SU-DHL-6 (cell line): ENCODE data around the gene PTPRS.

ENCODE experiments used
- H2AFZ ChIP-seq: fragments of 200-600 bp; sonication (generic); 2 replicates; pipeline ENCODE4 v1.6.1; 2014; ENCODE audit warnings: low read depth, mild to moderate bottlenecking, moderate library complexity, mixed read lengths, antibody characterized with exemption, low read length; ENCODE audit not compliant: severe bottlenecking
- H3F3A ChIP-seq: fragments of 200-600 bp; shearing (Covaris generic); 2 replicates; pipeline ENCODE4 v1.6.0; 2016; ENCODE audit warnings: antibody characterized with exemption, mild to moderate bottlenecking; ENCODE audit not compliant: insufficient read depth
- H3K27ac ChIP-seq: fragments of 200-600 bp; sonication (generic); 2 replicates; pipeline ENCODE4 v1.5.1; 2016; ENCODE audit warnings: low read depth, mild to moderate bottlenecking, low read length, moderate library complexity, mixed read lengths
- H3K27me3 ChIP-seq: fragments of 200-600 bp; sonication (generic), shearing (Covaris generic); 2 replicates; pipeline ENCODE4 v1.6.0; 2014; ENCODE audit warnings: mild to moderate bottlenecking, low read length
- H3K36me3 ChIP-seq: fragments of 200-600 bp; sonication (generic); 2 replicates; pipeline ENCODE4 v1.6.1; 2014; ENCODE audit warnings: mild to moderate bottlenecking, low read length, mixed read lengths
- H3K4me2 ChIP-seq: fragments of 300-600, 200-600 bp; shearing (Covaris generic), sonication (generic); 2 replicates; pipeline ENCODE4 v1.6.0; 2014; ENCODE audit warnings: low read length, low read depth, mild to moderate bottlenecking; ENCODE audit not compliant: poor library complexity, severe bottlenecking
- H3K4me3 ChIP-seq: fragments of 200-600 bp; sonication (generic); 2 replicates; pipeline ENCODE4 v1.5.1; 2014; ENCODE audit warnings: antibody characterized with exemption, low read length, mild to moderate bottlenecking, mixed read lengths; ENCODE audit not compliant: insufficient read depth, poor library complexity, severe bottlenecking
- H3K79me2 ChIP-seq: fragments of 200-600 bp; sonication (generic); 2 replicates; pipeline ENCODE4 v1.6.1; 2014; ENCODE audit warnings: mild to moderate bottlenecking, low read length, moderate library complexity; ENCODE audit not compliant: insufficient read depth
- H3K9ac ChIP-seq: fragments of 200-600 bp; sonication (generic); 2 replicates; pipeline ENCODE4 v1.7.0; 2014; ENCODE audit warnings: mild to moderate bottlenecking, low read length
- H3K9me2 ChIP-seq: fragments of 200-600 bp; sonication (generic); replicated peaks from 2 replicates; pipeline ENCODE4 v1.6.1; 2014; ENCODE audit warnings: low read length; ENCODE audit not compliant: insufficient read depth
- H3K9me3 ChIP-seq: fragments of 200-600 bp; sonication (generic); 2 replicates; pipeline ENCODE4 v1.6.1; 2014; ENCODE audit warnings: low read length, mixed read lengths; ENCODE audit not compliant: insufficient read depth
- H4K20me1 ChIP-seq: fragments of 200-600 bp; sonication (generic); 2 replicates; pipeline ENCODE4 v1.6.1; 2014; ENCODE audit warnings: low read depth, mild to moderate bottlenecking, antibody characterized with exemption, low read length, moderate library complexity, mixed read lengths
- EZH2phosphoT487 ChIP-seq: fragments of 200-600 bp; sonication (generic), shearing (Covaris generic); conservative IDR thresholded peaks from 2 replicates; pipeline ENCODE4 v1.6.1; 2018; ENCODE audit warnings: mild to moderate bottlenecking, antibody characterized with exemption, low read length, moderate library complexity, mixed read lengths
- TF ChIP-seq, protein P1 (sequence below): fragments of 200-600 bp; sonication (generic); IDR thresholded peaks from one replicate; pipeline ENCODE4 v1.5.1; 2017; ENCODE audit warnings: antibody characterized with exemption, mild to moderate bottlenecking, low read length, moderate library complexity; ENCODE audit not compliant: insufficient read depth, poor library complexity, severe bottlenecking

The PTPRS gene

DNA sequence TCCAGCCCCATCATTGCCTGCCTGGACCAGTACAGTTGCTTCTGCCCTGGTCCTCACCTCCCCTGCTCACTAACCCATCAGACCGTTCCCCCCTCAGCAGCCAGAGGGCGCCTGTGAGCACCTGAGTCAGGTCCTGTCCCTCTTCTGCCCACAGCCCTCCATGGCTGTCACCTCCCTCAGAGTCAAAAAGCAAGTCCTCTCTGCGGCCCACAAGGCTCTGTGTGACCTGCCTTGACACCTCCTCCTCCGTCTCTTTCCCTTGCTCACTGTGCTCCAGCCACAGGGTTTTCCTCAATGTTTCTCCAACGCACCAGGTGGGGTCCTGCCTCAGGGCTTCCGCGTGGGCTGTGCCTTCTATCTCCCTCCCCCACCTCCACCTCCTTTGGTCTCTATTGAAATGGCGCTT is 29.4 kb upstream of the PTPRS start:
- H3K79me2 ChIP-seq, result no peaks in the 10 kb centered on the region
- TF ChIP-seq EZH2phosphoT487, result no peak
- TF ChIP-seq, protein P1, sequence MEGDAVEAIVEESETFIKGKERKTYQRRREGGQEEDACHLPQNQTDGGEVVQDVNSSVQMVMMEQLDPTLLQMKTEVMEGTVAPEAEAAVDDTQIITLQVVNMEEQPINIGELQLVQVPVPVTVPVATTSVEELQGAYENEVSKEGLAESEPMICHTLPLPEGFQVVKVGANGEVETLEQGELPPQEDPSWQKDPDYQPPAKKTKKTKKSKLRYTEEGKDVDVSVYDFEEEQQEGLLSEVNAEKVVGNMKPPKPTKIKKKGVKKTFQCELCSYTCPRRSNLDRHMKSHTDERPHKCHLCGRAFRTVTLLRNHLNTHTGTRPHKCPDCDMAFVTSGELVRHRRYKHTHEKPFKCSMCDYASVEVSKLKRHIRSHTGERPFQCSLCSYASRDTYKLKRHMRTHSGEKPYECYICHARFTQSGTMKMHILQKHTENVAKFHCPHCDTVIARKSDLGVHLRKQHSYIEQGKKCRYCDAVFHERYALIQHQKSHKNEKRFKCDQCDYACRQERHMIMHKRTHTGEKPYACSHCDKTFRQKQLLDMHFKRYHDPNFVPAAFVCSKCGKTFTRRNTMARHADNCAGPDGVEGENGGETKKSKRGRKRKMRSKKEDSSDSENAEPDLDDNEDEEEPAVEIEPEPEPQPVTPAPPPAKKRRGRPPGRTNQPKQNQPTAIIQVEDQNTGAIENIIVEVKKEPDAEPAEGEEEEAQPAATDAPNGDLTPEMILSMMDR, result peak; percentile 49
- no peak overlapping the region for H2AFZ ChIP-seq
- H3K27ac ChIP-seq, result no peak overlapping the region
- no peak overlapping the region for H3K9ac ChIP-seq
- no peaks in the 10 kb centered on the region for H3K9me2 ChIP-seq
- no peaks in the 10 kb centered on the region for H4K20me1 ChIP-seq
- H3F3A ChIP-seq, result no peaks in the 10 kb centered on the region
- H3K9me3 ChIP-seq, result no peaks in the 10 kb centered on the region
- H3K4me2 ChIP-seq, result no peak overlapping the region
- H3K36me3 ChIP-seq, result no peaks in the 10 kb centered on the region
- H3K4me3 ChIP-seq, result no peak overlapping the region
- H3K27me3 ChIP-seq, result no peaks in the 10 kb centered on the region

DNA sequence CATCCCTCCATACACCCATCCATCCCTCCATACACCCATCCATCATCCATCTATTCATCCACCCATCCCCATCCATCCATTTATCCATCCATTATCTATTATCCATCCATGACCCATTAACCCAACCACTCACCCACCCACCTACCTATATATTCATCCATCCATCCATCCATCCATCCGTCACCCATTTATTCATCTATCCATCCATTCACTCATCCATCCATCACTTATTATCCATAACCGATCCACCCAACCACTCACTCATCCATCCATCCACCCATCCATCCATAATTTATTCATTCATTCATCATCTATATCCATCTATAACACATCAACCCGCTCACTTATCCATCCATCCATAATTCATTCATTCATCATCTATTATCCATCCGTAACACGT is 28.7 kb upstream of the PTPRS start:
- H3K36me3 ChIP-seq, result no peaks in the 10 kb centered on the region
- no peaks in the 10 kb centered on the region for H3K79me2 ChIP-seq
- H2AFZ ChIP-seq, result no peak overlapping the region
- no peak overlapping the region for H3K4me3 ChIP-seq
- TF ChIP-seq, protein P1, result no peak
- no peak for TF ChIP-seq EZH2phosphoT487
- no peaks in the 10 kb centered on the region for H3K9me2 ChIP-seq
- no peak overlapping the region for H3K9ac ChIP-seq
- H3K4me2 ChIP-seq, result no peak overlapping the region
- H4K20me1 ChIP-seq, result no peaks in the 10 kb centered on the region
- no peaks in the 10 kb centered on the region for H3K9me3 ChIP-seq
- no peaks in the 10 kb centered on the region for H3K27me3 ChIP-seq
- H3F3A ChIP-seq, result no peaks in the 10 kb centered on the region
- H3K27ac ChIP-seq, result no peak overlapping the region

DNA sequence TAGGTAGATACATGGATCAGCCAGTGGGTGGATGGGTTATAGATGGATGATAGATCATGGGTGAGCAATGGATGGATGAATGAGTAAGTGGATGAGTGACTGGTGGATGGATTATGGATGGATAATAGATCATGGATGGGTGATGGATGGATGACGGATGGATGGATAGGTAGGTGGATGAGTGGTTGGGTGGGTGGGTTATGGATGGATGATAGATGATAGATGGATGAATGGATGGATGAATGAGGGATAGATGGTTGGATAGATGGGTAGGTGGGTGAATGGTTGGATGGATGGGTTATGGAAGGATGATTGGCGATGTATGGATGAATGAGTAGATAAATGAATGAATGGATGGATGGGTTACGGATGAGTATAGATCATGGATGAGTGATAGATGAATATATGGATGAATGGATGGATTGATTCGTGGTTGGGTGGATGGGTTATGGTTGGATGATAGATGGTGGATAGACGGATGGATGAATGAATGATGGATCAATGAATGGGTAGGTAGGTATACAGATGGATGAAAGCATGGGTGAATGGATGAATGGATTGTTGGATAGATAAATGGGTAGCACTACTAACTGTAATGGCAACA is 27.0 kb upstream of the PTPRS start:
- Histone ChIP-seq H3K4me2 (no peak overlapping the region), H3F3A (no peaks in the 10 kb centered on the region), H3K9me3 (no peaks in the 10 kb centered on the region), H3K36me3 (no peaks in the 10 kb centered on the region), H3K79me2 (no peaks in the 10 kb centered on the region), H2AFZ (no peak overlapping the region), H3K9me2 (no peaks in the 10 kb centered on the region), H4K20me1 (no peaks in the 10 kb centered on the region), H3K4me3 (no peak overlapping the region), H3K27me3 (no peaks in the 10 kb centered on the region), H3K27ac (no peak overlapping the region), H3K9ac (no peak overlapping the region)
- no peak for TF ChIP-seq EZH2phosphoT487
- TF ChIP-seq, protein P1, result no peak
